GM21526 (cell line): ENCODE results near the gene LAMA3.

Source experiments
- ATAC-seq: cut with Tn5 transposase; IDR thresholded peaks from one replicate; pipeline ENCODE4 v1.9.1; 2021; ENCODE audit warnings: moderate library complexity; ENCODE audit not compliant: unreplicated experiment, low FRiP score

LAMA3 gene

GRCh38 chr18:23812546-23813440 lies 123.5 kb downstream of the LAMA3 start:
- ATAC-seq, result no peak

- no peak for ATAC-seq
Observed at GRCh38 chr18:23814991-23815614, 125.8 kb downstream of the LAMA3 start.

DNA sequence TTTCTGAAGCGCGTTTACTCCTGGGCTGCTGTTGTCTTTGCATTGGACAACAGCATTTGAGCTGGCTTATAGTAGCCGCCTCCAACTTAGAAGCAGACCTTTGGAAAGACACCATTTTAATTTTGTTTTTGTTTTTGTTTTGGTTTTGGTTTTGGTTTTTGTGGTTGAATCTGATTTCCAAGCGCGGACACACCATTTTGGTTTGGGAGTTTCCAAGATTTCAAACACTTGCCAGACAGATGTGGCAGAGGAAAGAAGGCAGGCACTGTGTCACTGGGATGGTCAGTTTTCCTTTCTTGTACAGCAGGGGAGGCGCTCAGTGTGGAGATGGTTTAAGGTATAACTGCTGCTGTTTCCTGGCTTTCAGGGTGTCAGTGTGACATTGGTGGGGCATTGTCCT lies 126.8 kb downstream of the LAMA3 start:
- no peak for ATAC-seq

- no peak for ATAC-seq
Observed at GRCh38 chr18:23816740-23817139, 127.5 kb downstream of the LAMA3 start.

DNA sequence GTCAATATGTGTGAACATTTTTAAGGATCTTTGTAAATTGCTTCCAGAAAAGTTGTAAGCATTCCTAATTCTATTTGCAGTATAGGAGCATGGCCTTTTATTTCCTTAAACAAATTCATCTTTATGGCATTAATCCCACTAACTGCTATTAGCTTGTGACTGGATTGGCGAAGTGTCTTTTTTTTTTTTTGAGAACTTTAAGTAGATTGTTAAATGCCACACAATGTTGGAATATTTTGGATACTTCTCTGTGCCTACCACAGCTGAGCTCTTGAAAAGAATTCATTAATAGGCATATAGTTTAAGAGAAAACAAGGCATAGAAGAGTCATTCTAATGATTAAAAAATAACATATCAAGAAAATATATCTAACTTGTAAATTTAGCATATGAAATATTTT lies 129.7 kb downstream of the LAMA3 start:
- no peak for ATAC-seq

GRCh38 chr18:23822590-23823385 lies 133.5 kb downstream of the LAMA3 start:
- no peak for ATAC-seq

- no peak for ATAC-seq
Observed at GRCh38 chr18:23824240-23824639, 135.0 kb downstream of the LAMA3 start.

DNA sequence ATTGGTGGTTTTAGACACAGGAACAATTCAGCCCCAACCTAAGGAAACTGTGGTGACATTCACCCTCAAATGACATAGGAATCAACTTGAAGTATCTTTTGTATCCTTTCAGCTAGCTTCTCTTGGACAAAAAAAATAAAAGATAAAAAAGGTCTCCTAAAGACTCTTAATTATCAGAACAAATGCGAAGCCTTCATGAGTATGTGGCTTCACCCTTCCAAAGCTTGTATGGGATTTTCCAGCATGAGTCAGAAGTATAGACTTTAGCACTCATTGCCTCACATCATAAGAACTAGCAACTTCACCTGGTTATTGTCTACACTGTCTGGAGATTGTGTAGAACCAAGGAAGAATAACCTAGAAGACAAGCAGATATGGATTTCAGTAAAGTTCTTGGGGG lies 135.4 kb downstream of the LAMA3 start:
- no peak for ATAC-seq

- no peak for ATAC-seq
Observed at GRCh38 chr18:23825496-23825895, 136.2 kb downstream of the LAMA3 start.

GRCh38 chr18:23825978-23826405 lies 136.7 kb downstream of the LAMA3 start:
- no peak for ATAC-seq

- ATAC-seq, result no peak
Observed at GRCh38 chr18:23826850-23827620, 137.8 kb downstream of the LAMA3 start.

DNA sequence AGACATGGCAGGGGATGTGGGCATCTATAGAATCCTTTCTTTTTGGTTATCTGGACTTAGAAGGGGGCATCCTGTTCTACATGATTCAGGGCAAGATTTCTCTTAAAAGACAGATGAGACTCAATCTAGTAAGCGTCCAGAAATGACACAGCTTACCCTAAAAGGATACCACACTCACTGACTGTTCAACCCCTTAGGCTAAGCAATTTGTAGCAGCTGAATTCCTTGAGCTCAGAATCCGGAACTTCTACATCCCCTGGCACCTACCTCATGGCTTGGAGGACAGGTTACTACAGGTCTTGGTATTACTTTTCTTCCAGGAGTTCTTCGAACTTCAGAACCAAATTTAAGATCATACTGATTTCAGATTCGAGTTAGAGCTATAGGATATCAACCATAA lies 138.4 kb downstream of the LAMA3 start:
- ATAC-seq, result no peak

DNA sequence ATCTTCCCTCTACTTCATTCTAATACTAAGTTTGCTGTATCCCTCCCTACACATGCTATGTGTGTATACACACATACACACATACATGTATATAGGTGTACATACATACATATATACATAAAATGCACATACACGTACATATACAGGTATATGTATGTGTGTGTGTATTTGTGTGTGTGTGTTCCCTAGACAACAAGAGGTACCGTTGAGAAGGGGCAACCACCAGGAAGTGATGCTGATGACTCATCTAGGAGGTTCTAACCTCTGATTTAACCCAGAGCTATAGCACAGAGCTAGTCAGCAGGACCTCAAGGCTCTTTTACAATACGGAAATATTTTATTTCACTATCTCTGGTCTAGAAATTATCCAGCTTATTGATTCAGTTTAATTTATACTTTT lies 139.2 kb downstream of the LAMA3 start:
- ATAC-seq, result no peak

- ATAC-seq, result no peak
Observed at GRCh38 chr18:23832911-23833310, 143.7 kb downstream of the LAMA3 start.

DNA sequence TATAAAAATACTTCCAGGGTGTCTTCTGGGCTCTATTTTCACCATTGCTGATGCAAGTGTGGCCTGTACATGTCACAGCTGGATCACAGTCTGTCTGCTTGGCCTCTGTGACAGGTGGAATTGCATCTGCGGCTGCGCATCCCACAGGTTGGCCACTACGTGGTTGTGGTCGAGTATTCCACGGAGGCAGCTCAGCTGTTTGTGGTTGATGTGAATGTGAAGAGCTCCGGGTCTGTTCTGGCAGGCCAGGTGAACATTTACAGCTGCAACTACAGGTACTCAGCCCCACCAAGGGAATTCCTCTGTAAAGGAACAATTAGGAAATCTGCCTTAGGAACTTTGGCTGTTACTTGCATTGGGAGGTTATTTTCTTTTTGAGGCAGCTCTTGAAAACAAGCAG lies 144.5 kb downstream of the LAMA3 start:
- ATAC-seq, result no peak

DNA sequence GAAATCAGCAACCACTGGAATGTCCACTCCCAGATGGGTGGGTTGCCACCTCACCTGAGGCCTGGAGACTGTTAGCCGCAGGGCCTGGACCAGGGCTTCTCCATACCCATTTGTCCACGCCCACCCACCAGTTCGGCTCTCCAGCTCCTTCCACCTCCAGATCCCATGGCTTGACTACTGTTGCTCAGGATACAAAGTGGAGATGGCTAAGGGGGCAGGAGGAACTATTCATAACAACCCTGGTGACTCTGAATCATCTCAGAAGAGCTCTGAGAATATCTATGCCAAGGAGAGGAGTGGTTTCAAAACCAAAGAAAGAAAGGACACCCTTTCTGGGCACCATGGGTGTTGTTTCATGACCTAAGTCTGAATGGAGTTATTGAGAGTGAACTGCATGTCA lies 145.8 kb downstream of the LAMA3 start:
- no peak for ATAC-seq

DNA sequence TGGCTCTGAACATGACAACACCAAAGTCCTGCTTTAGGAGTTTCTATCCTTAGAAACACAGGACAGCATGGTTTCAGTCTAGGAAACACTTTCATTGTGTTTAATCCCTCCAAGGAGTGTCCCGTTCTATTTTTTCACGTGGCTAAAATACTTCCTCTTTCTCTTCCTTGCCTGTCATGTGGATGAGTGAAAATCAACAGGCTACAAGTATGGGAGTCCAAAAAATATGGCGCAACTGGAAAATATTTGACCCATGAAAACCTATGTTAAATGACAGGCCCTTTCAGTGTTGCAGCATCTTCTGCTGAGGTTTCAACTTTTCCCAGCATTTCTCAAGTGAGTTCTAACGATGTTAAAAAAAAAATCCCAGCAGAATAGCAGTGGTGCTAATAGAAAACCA lies 146.3 kb downstream of the LAMA3 start:
- ATAC-seq, result no peak

DNA sequence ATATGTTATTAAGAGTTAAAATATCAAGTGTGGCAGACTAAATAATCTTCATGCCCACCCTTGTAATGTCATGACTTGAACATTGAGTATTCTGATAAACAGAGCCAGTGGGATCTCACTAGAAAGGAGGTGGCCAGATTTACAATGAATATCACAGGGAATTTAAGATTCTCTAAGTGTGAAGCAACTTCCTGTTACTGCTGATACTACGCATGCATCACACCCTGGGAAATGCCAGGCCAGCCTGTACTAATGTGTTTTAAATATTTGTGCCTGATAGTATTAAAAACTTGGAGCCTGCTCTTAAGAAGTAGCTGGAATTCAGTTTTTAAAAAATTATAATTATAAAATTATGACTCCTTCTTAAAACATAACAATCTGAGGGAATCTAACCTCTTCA lies 148.3 kb downstream of the LAMA3 start:
- no peak for ATAC-seq

- no peak for ATAC-seq
Observed at GRCh38 chr18:23838233-23838632, 149.0 kb downstream of the LAMA3 start.

DNA sequence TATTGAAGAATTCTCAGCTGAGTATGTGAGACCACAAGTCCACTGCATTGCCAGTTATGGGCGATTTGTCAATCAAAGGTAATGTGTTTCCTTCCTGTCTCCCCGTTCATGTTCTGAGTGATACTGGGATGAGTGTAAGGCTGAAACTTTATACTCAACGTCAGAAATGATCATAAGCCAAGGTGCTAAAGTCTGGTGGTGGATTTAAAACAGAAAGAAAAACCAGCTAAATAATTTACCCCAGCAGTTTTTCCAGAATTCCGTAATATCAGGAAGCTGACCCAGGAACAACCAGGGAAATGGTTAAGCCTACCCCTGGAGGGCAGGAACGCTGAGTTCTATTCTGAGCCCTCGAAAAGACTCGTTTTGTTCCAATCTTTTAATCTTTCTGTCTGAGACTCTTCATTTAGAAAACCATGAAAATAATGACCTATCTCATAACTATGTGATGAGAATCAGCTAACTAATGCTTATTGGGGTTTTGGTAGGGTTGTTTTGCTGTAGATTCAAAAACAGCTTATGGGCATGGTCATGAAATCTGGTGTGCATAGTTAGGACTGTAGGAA lies 149.6 kb downstream of the LAMA3 start:
- ATAC-seq, result no peak
